IMR-90 (cell line): ENCODE data around the gene GLT8D2. TPM values are rescaled to one million over a fixed set of nuclear protein-coding genes. Genes with fewer than 3 reads are reported as not detected.

Experiments
- ATAC-seq: fragments of 200-7000 bp; cut with Tn5 transposase; 2 replicates; pipeline ENCODE4 v1.9.1; 2020; ENCODE audit warnings: low read depth, mild to moderate bottlenecking, moderate library complexity
- BruUV-seq: library from RNA; stranded (reverse); fragments of 400-500 nt; replicated peaks from 2 replicates; lab custom pipeline; 2021; lab: Mats Ljungman, UMichigan
- CTCF ChIA-PET: fragments of 300-600 bp; formaldehyde crosslinking; extraction: SDS; loops from one replicate; lab custom pipeline; 2021; ENCODE audit warnings: antibody characterized with exemption; lab: Yijun Ruan, JAX
- POLR2A ChIA-PET: fragments of 300-600 bp; sonication (Branson Sonifier 250); formaldehyde crosslinking; loops from one replicate; lab custom pipeline; 2022; ENCODE audit warnings: antibody characterized with exemption; ENCODE audit not compliant: unreplicated experiment; lab: Charles Lee
- DNase-seq: peaks from one replicate; pipeline ENCODE4 v3.0.0; 2013
- H2AFZ ChIP-seq: replicated peaks from 2 replicates; pipeline ENCODE3; 2013; ENCODE audit warnings: low read length, mild to moderate bottlenecking; ENCODE audit not compliant: poor library complexity
- H2AK5ac ChIP-seq: 2 replicates; pipeline ENCODE4 v1.6.1; 2013; ENCODE audit warnings: low read depth, low read length, inconsistent platforms
- H2AK9ac ChIP-seq: replicated peaks from 2 replicates; pipeline ENCODE3; 2013; ENCODE audit warnings: mild to moderate bottlenecking, low read depth, low read length, moderate library complexity; ENCODE audit not compliant: poor library complexity
- H2BK120ac ChIP-seq: 2 replicates; pipeline ENCODE4 v1.6.1; 2013; ENCODE audit warnings: low read depth, low read length, inconsistent platforms
- H2BK15ac ChIP-seq: 3 replicates; pipeline ENCODE4 v1.6.1; 2013; ENCODE audit warnings: low read depth, low read length, inconsistent platforms
- H2BK20ac ChIP-seq: 2 replicates; pipeline ENCODE4 v1.6.1; 2013; ENCODE audit warnings: low read depth, mild to moderate bottlenecking, inconsistent platforms, low read length, moderate library complexity
- H2BK5ac ChIP-seq: 2 replicates; pipeline ENCODE4 v1.6.1; 2013; ENCODE audit warnings: mild to moderate bottlenecking, low read depth, low read length, inconsistent platforms; ENCODE audit not compliant: poor library complexity, severe bottlenecking
- H3K14ac ChIP-seq: replicated peaks from 2 replicates; pipeline ENCODE4 v1.6.1; 2013; ENCODE audit warnings: low read depth, low read length, inconsistent platforms
- H3K18ac ChIP-seq: 2 replicates; pipeline ENCODE4 v1.6.1; 2013; ENCODE audit warnings: low read depth, low read length, control low read depth
- H3K23ac ChIP-seq: 2 replicates; pipeline ENCODE4 v1.6.1; 2013; ENCODE audit warnings: low read depth, low read length, inconsistent platforms
- H3K27ac ChIP-seq: 2 replicates; pipeline ENCODE4 v1.5.1; 2013; ENCODE audit warnings: mild to moderate bottlenecking, control low read depth, low read length; ENCODE audit not compliant: insufficient read depth
- H3K27me3 ChIP-seq: 2 replicates; pipeline ENCODE4 v1.6.1; 2013; ENCODE audit warnings: low read length; ENCODE audit not compliant: control insufficient read depth, insufficient read depth
- H3K36me3 ChIP-seq: 2 replicates; pipeline ENCODE4 v1.6.1; 2013; ENCODE audit warnings: low read length, mixed read lengths; ENCODE audit not compliant: control insufficient read depth, insufficient read depth
- H3K4ac ChIP-seq: 2 replicates; pipeline ENCODE4 v1.6.1; 2013; ENCODE audit warnings: low read depth, low read length, inconsistent platforms
- H3K4me1 ChIP-seq: 2 replicates; pipeline ENCODE4 v1.6.1; 2013; ENCODE audit warnings: low read length, mixed read lengths; ENCODE audit not compliant: control insufficient read depth, insufficient read depth
- H3K4me2 ChIP-seq: 2 replicates; pipeline ENCODE4 v1.6.1; 2013; ENCODE audit warnings: low read depth, mild to moderate bottlenecking, control low read depth, low read length, moderate library complexity
- H3K4me3 ChIP-seq: 2 replicates; pipeline ENCODE4 v1.5.1; 2013; ENCODE audit warnings: low read depth, mild to moderate bottlenecking, control low read depth, low read length, moderate library complexity; ENCODE audit not compliant: insufficient read depth
- H3K56ac ChIP-seq: 2 replicates; pipeline ENCODE4 v1.6.1; 2013; ENCODE audit warnings: low read length, inconsistent platforms; ENCODE audit not compliant: insufficient read depth; ENCODE audit errors: extremely low read depth
- H3K79me1 ChIP-seq, 2 experiments: 2 replicates each; pipeline ENCODE4 v1.6.1; 2013; ENCODE audit warnings: low read length in 2 of 2, inconsistent platforms in 1 of 2, low read depth in 1 of 2
- H3K9ac ChIP-seq: 2 replicates; pipeline ENCODE4 v1.6.1; 2013; ENCODE audit warnings: low read depth, low read length, control low read depth
- H3K9me1 ChIP-seq: 2 replicates; pipeline ENCODE4 v1.6.1; 2013; ENCODE audit warnings: low read length, inconsistent platforms; ENCODE audit not compliant: insufficient read depth
- H3K9me3 ChIP-seq: 2 replicates; pipeline ENCODE4 v1.6.1; 2013; ENCODE audit warnings: low read length; ENCODE audit not compliant: control insufficient read depth, insufficient read depth
- H4K20me1 ChIP-seq: 2 replicates; pipeline ENCODE4 v1.6.1; 2013; ENCODE audit warnings: low read length, inconsistent platforms; ENCODE audit not compliant: insufficient read depth
- H4K5ac ChIP-seq: 2 replicates; pipeline ENCODE4 v1.6.1; 2013; ENCODE audit warnings: mild to moderate bottlenecking, low read depth, low read length, control low read depth
- H4K8ac ChIP-seq, 2 experiments: 2 replicates each; pipeline ENCODE4 v1.6.1; 2013; ENCODE audit warnings: low read depth in 2 of 2, low read length in 2 of 2, control low read depth in 1 of 2, inconsistent platforms in 1 of 2
- H4K91ac ChIP-seq: 2 replicates; pipeline ENCODE4 v1.6.1; 2013; ENCODE audit warnings: low read depth, low read length, inconsistent platforms; ENCODE audit not compliant: insufficient read depth
- CHD1 ChIP-seq: IDR thresholded peaks from 2 replicates; pipeline ENCODE4 v1.6.1; 2012; ENCODE audit warnings: low read depth, low read length, improper control_type of control experiment
- FOS ChIP-seq: fragments of 150-350 bp; IDR thresholded peaks from 2 replicates; pipeline ENCODE4 v1.6.1; 2016; ENCODE audit warnings: low read depth, low read length
- MAFK ChIP-seq: IDR thresholded peaks from 2 replicates; pipeline ENCODE4 v1.6.1; 2012; ENCODE audit warnings: low read depth, low read length, improper control_type of control experiment
- MAZ ChIP-seq: IDR thresholded peaks from 2 replicates; pipeline ENCODE4 v1.6.1; 2012; ENCODE audit warnings: low read depth, mild to moderate bottlenecking, low read length, improper control_type of control experiment, moderate library complexity, borderline replicate concordance
- MXI1 ChIP-seq: IDR thresholded peaks from 2 replicates; pipeline ENCODE4 v1.6.1; 2012; ENCODE audit warnings: low read depth, mild to moderate bottlenecking, low read length, moderate library complexity, borderline replicate concordance
- NFE2L2 ChIP-seq: fragments of 150-350 bp; IDR thresholded peaks from 2 replicates; pipeline ENCODE4 v1.6.1; 2016; ENCODE audit warnings: low read depth, mild to moderate bottlenecking, low read length
- POLR2A ChIP-seq: IDR thresholded peaks from 2 replicates; pipeline ENCODE4 v1.6.1; 2012; ENCODE audit warnings: mild to moderate bottlenecking, low read depth, low read length
- RAD21 ChIP-seq: IDR thresholded peaks from 2 replicates; pipeline ENCODE4 v1.6.1; 2012; ENCODE audit warnings: low read length, improper control_type of control experiment
- RCOR1 ChIP-seq: IDR thresholded peaks from 2 replicates; pipeline ENCODE4 v1.6.1; 2012; ENCODE audit warnings: mild to moderate bottlenecking, low read length, improper control_type of control experiment; ENCODE audit not compliant: insufficient replicate concordance
- SMC3 ChIP-seq: fragments of 150-350 bp; IDR thresholded peaks from 2 replicates; pipeline ENCODE4 v1.6.1; 2016; ENCODE audit warnings: low read depth, mild to moderate bottlenecking, antibody characterized with exemption, low read length, moderate library complexity
- WGBS, 2 experiments: methylation state at CpG; one replicate each; pipeline versions ENCODE4 v1.1.5 to v1.1.7; 2013; ENCODE audit warnings: missing lambda C conversion rate in 2 of 2; ENCODE audit not compliant: insufficient read length in 1 of 2; ENCODE audit errors: extremely low coverage in 2 of 2; 5-methylcytosine and 5-hydroxymethylcytosine counted together
- dilution Hi-C: fragments of 300-500 bp; cut with HindIII; formaldehyde crosslinking; loops from one replicate; pipeline ENCODE4 v1.14.3; 2018; ENCODE audit warnings: low sequenced_read_pairs; ENCODE audit not compliant: unreplicated experiment
- in situ Hi-C: fragments of 300-500 bp; cut with MboI; formaldehyde crosslinking; loops from 3 replicates; pipeline ENCODE4 v1.14.3; 2019; ENCODE audit warnings: low sequenced_read_pairs, inconsistent platforms, mixed read lengths
- intact Hi-C: fragments of 100-400 bp; cut with micrococcal nuclease; formaldehyde crosslinking; loops from 2 replicates; pipeline ENCODE4 v1.10.0; 2022
- polyA plus RNA-seq, 3 experiments: library from polyadenylated mRNA; depleted of rRNA; stranded (reverse); fragments of >200 nt; gene quantifications; 2 replicates each; pipeline ENCODE4 v1.2.3, GENCODE V29; 2012; ENCODE audit warnings: low replicate concordance in 1 of 3
- total RNA-seq: library from RNA; depleted of rRNA; stranded (reverse); fragments of >200 nt; gene quantifications from 2 replicates; pipeline ENCODE4 v1.2.3, GENCODE V29; 2012
- TF ChIP-seq, protein P1 (sequence below): conservative IDR thresholded peaks from 2 replicates; pipeline ENCODE4 v1.5.1; 2012; ENCODE audit warnings: mild to moderate bottlenecking, low read depth, low read length, improper control_type of control experiment
- TF ChIP-seq, protein P2 (sequence below): fragments of 150-350 bp; IDR thresholded peaks from 2 replicates; pipeline ENCODE4 v1.6.1; 2017; ENCODE audit warnings: mild to moderate bottlenecking, antibody characterized with exemption, low read length, low read depth
- TF ChIP-seq, protein P3 (sequence below): fragments of 150-350 bp; IDR thresholded peaks from 2 replicates; pipeline ENCODE4 v1.6.1; 2016; ENCODE audit warnings: low read depth, mild to moderate bottlenecking, low read length, moderate library complexity, borderline replicate concordance

The GLT8D2 gene
- total and polyA plus RNA-seq, 2 of the 4 experiments (the other 2 are of a cell fraction): 33.5 to 47.9 TPM

DNA sequence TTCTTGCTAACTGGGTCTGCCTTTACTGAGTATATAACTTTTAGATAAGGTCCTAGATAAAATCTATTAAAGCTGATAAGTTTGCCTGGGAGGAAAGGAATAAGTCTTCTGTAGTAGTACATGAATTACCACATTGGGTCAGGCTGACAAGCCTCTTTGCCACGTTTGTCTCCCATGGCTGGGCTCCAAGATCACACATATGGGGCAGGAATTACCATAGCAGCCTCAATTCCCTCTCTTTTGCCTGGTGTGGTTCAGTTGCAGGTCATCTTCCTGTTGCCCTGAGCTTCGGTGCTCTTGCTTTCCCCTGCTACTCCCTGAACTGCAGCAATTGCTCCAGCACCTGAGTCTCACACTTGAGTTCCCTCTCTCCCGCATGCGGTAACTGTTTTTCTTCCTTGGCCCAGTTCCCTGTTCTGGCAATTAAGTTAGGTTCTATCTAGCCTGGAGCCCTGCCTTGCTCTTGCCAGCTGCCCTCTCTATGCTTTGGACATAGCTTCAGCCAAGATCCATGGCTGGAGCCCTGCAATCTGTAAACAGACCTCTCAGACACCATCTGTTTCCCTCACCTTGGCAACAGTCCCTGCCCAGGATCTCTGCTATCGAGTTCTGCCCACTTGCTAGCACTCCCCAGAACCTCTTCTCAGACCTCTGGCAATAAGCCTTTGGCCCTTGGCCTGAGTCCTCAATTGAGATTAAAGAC, 5.8 kb upstream of the GLT8D2 start:
- H3K27me3 ChIP-seq: no peaks in the 10 kb centered on the region
- H2AFZ ChIP-seq: no peak overlapping the region
- H3K79me1 ChIP-seq: no peaks in the 10 kb centered on the region
- no peak overlapping the region for H2BK5ac ChIP-seq
- dilution Hi-C loops (no loop called here), in situ Hi-C loops (no loop called here), intact Hi-C loops (loop anchor here (10.0 kb wide), 1 partner anchor 129 kb away; no protein-coding TSS in a partner anchor)
- 53% methylated on average over 2 of the region's 5 CpGs; no CpG with 5 or more reads in 1 of the 2 experiments for WGBS, 2 experiments
- TF ChIP-seq FOS (no peak), NFE2L2 (no peak), MXI1 (no peak), POLR2A (no peak), RAD21 (no peak), CHD1 (no peak), MAZ (no peak), SMC3 (no peak), RCOR1 (no peak), MAFK (no peak)
- TF ChIP-seq, protein P1, sequence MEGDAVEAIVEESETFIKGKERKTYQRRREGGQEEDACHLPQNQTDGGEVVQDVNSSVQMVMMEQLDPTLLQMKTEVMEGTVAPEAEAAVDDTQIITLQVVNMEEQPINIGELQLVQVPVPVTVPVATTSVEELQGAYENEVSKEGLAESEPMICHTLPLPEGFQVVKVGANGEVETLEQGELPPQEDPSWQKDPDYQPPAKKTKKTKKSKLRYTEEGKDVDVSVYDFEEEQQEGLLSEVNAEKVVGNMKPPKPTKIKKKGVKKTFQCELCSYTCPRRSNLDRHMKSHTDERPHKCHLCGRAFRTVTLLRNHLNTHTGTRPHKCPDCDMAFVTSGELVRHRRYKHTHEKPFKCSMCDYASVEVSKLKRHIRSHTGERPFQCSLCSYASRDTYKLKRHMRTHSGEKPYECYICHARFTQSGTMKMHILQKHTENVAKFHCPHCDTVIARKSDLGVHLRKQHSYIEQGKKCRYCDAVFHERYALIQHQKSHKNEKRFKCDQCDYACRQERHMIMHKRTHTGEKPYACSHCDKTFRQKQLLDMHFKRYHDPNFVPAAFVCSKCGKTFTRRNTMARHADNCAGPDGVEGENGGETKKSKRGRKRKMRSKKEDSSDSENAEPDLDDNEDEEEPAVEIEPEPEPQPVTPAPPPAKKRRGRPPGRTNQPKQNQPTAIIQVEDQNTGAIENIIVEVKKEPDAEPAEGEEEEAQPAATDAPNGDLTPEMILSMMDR: no peak
- TF ChIP-seq, protein P2, sequence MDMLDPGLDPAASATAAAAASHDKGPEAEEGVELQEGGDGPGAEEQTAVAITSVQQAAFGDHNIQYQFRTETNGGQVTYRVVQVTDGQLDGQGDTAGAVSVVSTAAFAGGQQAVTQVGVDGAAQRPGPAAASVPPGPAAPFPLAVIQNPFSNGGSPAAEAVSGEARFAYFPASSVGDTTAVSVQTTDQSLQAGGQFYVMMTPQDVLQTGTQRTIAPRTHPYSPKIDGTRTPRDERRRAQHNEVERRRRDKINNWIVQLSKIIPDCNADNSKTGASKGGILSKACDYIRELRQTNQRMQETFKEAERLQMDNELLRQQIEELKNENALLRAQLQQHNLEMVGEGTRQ: no peak
- TF ChIP-seq, protein P3, sequence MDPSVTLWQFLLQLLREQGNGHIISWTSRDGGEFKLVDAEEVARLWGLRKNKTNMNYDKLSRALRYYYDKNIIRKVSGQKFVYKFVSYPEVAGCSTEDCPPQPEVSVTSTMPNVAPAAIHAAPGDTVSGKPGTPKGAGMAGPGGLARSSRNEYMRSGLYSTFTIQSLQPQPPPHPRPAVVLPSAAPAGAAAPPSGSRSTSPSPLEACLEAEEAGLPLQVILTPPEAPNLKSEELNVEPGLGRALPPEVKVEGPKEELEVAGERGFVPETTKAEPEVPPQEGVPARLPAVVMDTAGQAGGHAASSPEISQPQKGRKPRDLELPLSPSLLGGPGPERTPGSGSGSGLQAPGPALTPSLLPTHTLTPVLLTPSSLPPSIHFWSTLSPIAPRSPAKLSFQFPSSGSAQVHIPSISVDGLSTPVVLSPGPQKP: no peak
- no peak overlapping the region for H2AK9ac ChIP-seq
- H3K4me2 ChIP-seq: peak overlapping the region; percentile 1; the same call in 1 of the 2 replicates
- H3K4me3 ChIP-seq: no peak overlapping the region
- H3K27ac ChIP-seq: no peak overlapping the region; the same call in 1 of the 2 replicates
- peak; percentile 47 for DNase-seq
- no peaks in the 10 kb centered on the region for H3K9me3 ChIP-seq
- no peak overlapping the region for H3K56ac ChIP-seq
- no peaks in the 10 kb centered on the region for H4K20me1 ChIP-seq
- H4K8ac ChIP-seq: no peak overlapping the region
- H2BK20ac ChIP-seq: no peak overlapping the region
- H3K4ac ChIP-seq: peak overlapping the region; percentile 24; the same call in 1 of the 2 replicates
- peaks cover 7% of the 10 kb centered on the region for H3K4me1 ChIP-seq
- H2BK15ac ChIP-seq: no peak overlapping the region
- H2AK5ac ChIP-seq: peak overlapping the region; percentile 17; the same call in 1 of the 2 replicates
- H4K91ac ChIP-seq: 0 out of 2 replicates have a peak overlapping the region, but pooled peaks have one; percentile 8
- ChIA-PET CTCF (interaction anchor here (1.8 kb wide), 1 partner anchor 53 kb away, joined by 5 read pairs; no protein-coding TSS in a partner anchor), POLR2A (no interaction called here)
- no peak overlapping the region for H2BK120ac ChIP-seq
- peak overlapping the region; percentile 17; the same call in 1 of the 2 replicates for H3K23ac ChIP-seq
- ATAC-seq: peak; percentile 71
- H4K5ac ChIP-seq: no peak overlapping the region
- peaks cover 5% of the 10 kb centered on the region; the same call in 1 of the 2 replicates for H3K9me1 ChIP-seq
- 0 out of 2 replicates have a peak overlapping the region, but pooled peaks have one; percentile 14 for H3K14ac ChIP-seq
- no peak overlapping the region for H3K9ac ChIP-seq
- peak overlapping the region; percentile 0; the same call in 1 of the 2 replicates for H3K18ac ChIP-seq
- H3K36me3 ChIP-seq: 0 out of 2 replicates have a peak, but pooled peaks cover 2% of the 10 kb centered on the region
- BruUV-seq: no TSS peak
